H9 (cell line): ENCODE results near the gene GSKIP. TPM values are rescaled to one million over a fixed set of nuclear protein-coding genes. Genes with fewer than 3 reads are reported as not detected.

Experiments used
- DNase-seq: peaks from one replicate; pipeline ENCODE4 v3.0.0-alpha.2; 2017
- H2AFZ ChIP-seq: one replicate; pipeline ENCODE4 v1.6.1; 2013; ENCODE audit warnings: mild to moderate bottlenecking, low read length, control low read depth, moderate library complexity
- H2AK5ac ChIP-seq: 2 replicates; pipeline ENCODE4 v1.6.1; 2013; ENCODE audit warnings: low read length, control low read depth, mixed read lengths; ENCODE audit not compliant: insufficient read length
- H2BK120ac ChIP-seq: one replicate; pipeline ENCODE4 v1.6.1; 2013; ENCODE audit warnings: low read depth, mild to moderate bottlenecking, low read length, control low read depth, inconsistent platforms; ENCODE audit not compliant: poor library complexity, severe bottlenecking
- H2BK12ac ChIP-seq: 2 replicates; pipeline ENCODE4 v1.6.1; 2013; ENCODE audit warnings: low read length, control low read depth, mixed read lengths, low read depth; ENCODE audit not compliant: insufficient read length
- H2BK15ac ChIP-seq: 2 replicates; pipeline ENCODE4 v1.6.1; 2013; ENCODE audit warnings: low read depth, low read length, control low read depth
- H2BK20ac ChIP-seq: one replicate; pipeline ENCODE4 v1.6.1; 2013; ENCODE audit warnings: low read depth, mild to moderate bottlenecking, low read length, control low read depth, inconsistent platforms; ENCODE audit not compliant: poor library complexity, severe bottlenecking
- H2BK5ac ChIP-seq: 2 replicates; pipeline ENCODE4 v1.6.1; 2013; ENCODE audit warnings: low read length, control low read depth, mixed read lengths; ENCODE audit not compliant: insufficient read length
- H3K14ac ChIP-seq: 2 replicates; pipeline ENCODE4 v1.6.1; 2013; ENCODE audit warnings: low read length, control low read depth; ENCODE audit not compliant: insufficient read depth
- H3K18ac ChIP-seq: 2 replicates; pipeline ENCODE4 v1.6.1; 2013; ENCODE audit warnings: low read depth, mild to moderate bottlenecking, mixed read lengths, low read length, control low read depth; ENCODE audit not compliant: insufficient read length
- H3K23ac ChIP-seq: 2 replicates; pipeline ENCODE4 v1.6.1; 2013; ENCODE audit warnings: low read length, control low read depth, mixed read lengths, low read depth; ENCODE audit not compliant: insufficient read length
- H3K23me2 ChIP-seq: 2 replicates; pipeline ENCODE4 v1.6.1; 2013; ENCODE audit warnings: low read depth, mild to moderate bottlenecking, mixed read lengths, low read length, control low read depth; ENCODE audit not compliant: insufficient read length, poor library complexity, severe bottlenecking
- H3K27ac ChIP-seq: 2 replicates; pipeline ENCODE4 v1.5.1; 2013; ENCODE audit warnings: low read length, control low read depth, mixed read lengths, low read depth; ENCODE audit not compliant: insufficient read length
- H3K27me3 ChIP-seq: 2 replicates; pipeline ENCODE4 v1.6.1; 2013; ENCODE audit warnings: low read length, control low read depth, inconsistent platforms; ENCODE audit not compliant: insufficient read depth
- H3K4ac ChIP-seq: 2 replicates; pipeline ENCODE4 v1.6.1; 2013; ENCODE audit warnings: low read depth, mild to moderate bottlenecking, control low read depth, inconsistent platforms, low read length, moderate library complexity
- H3K4me1 ChIP-seq: 2 replicates; pipeline ENCODE4 v1.6.1; 2013; ENCODE audit warnings: low read length, control low read depth, inconsistent platforms; ENCODE audit not compliant: insufficient read depth
- H3K4me2 ChIP-seq: 2 replicates; pipeline ENCODE4 v1.6.1; 2013; ENCODE audit warnings: low read length, control low read depth, mixed read lengths; ENCODE audit not compliant: insufficient read length, insufficient read depth
- H3K56ac ChIP-seq: 2 replicates; pipeline ENCODE4 v1.6.1; 2013; ENCODE audit warnings: low read depth, mild to moderate bottlenecking, mixed read lengths, low read length, control low read depth; ENCODE audit not compliant: insufficient read length
- H3K79me1 ChIP-seq: 2 replicates; pipeline ENCODE4 v1.6.1; 2013; ENCODE audit warnings: low read depth, mild to moderate bottlenecking, moderate library complexity, low read length, control low read depth, inconsistent platforms; ENCODE audit not compliant: insufficient read depth, poor library complexity, severe bottlenecking
- H3K79me2 ChIP-seq: 2 replicates; pipeline ENCODE4 v1.6.1; 2013; ENCODE audit warnings: low read length, control low read depth, inconsistent platforms; ENCODE audit not compliant: insufficient read depth
- H3K9ac ChIP-seq: 2 replicates; pipeline ENCODE4 v1.6.1; 2013; ENCODE audit warnings: low read length, control low read depth, mixed read lengths; ENCODE audit not compliant: insufficient read length; ENCODE audit errors: extremely low read depth
- H3K9me3 ChIP-seq: one replicate; pipeline ENCODE4 v1.6.1; 2013; ENCODE audit warnings: low read depth, low read length, inconsistent platforms; ENCODE audit not compliant: control insufficient read depth
- H3T11ph ChIP-seq: one replicate; pipeline ENCODE4 v1.6.1; 2013; ENCODE audit warnings: mild to moderate bottlenecking, low read length, control low read depth, inconsistent platforms
- H4K20me1 ChIP-seq: one replicate; pipeline ENCODE4 v1.6.1; 2013; ENCODE audit not compliant: control insufficient read depth, insufficient read length, insufficient read depth
- H4K5ac ChIP-seq: 2 replicates; pipeline ENCODE4 v1.6.1; 2013; ENCODE audit warnings: low read depth, mild to moderate bottlenecking, mixed read lengths, low read length, control low read depth; ENCODE audit not compliant: insufficient read length
- H4K8ac ChIP-seq: replicated peaks from 2 replicates; pipeline ENCODE4 v1.6.1; 2013; ENCODE audit warnings: low read length, control low read depth, mixed read lengths, low read depth; ENCODE audit not compliant: insufficient read length
- H4K91ac ChIP-seq: 2 replicates; pipeline ENCODE4 v1.6.1; 2013; ENCODE audit warnings: low read depth, mild to moderate bottlenecking, moderate library complexity, mixed read lengths, low read length, control low read depth; ENCODE audit not compliant: insufficient read length
- H3K27ac Mint-ChIP-seq, 3 experiments: 2 replicates in 2 of 3; 3 replicates in 1 of 3; pipeline ENCODE4 v1.8.0; 2020 to 2021; ENCODE audit warnings: mixed read lengths in 3 of 3, mild to moderate bottlenecking in 1 of 3, moderate library complexity in 1 of 3
- H3K27me3 Mint-ChIP-seq: 2 replicates; pipeline ENCODE4 v1.8.0; 2021; ENCODE audit warnings: low read depth, mild to moderate bottlenecking, moderate library complexity, mixed read lengths
- H3K36me3 Mint-ChIP-seq, 3 experiments: 2 replicates in 2 of 3; 3 replicates in 1 of 3; pipeline ENCODE4 v1.8.0; 2020 to 2021; ENCODE audit warnings: low read depth in 3 of 3, mixed read lengths in 3 of 3; ENCODE audit not compliant: insufficient read depth in 1 of 3
- H3K4me1 Mint-ChIP-seq, 2 experiments: 2 replicates each; pipeline ENCODE4 v1.8.0; 2020; ENCODE audit warnings: mixed read lengths in 2 of 2
- H3K4me3 Mint-ChIP-seq, 2 experiments: 2 replicates in 1 of 2; 3 replicates in 1 of 2; pipeline ENCODE4 v1.8.0; 2020 to 2021; ENCODE audit warnings: mild to moderate bottlenecking in 2 of 2, mixed read lengths in 2 of 2, moderate library complexity in 1 of 2
- H3K9me3 Mint-ChIP-seq, 2 experiments: 2 replicates in 1 of 2; 3 replicates in 1 of 2; pipeline ENCODE4 v1.8.0; 2020; ENCODE audit warnings: mild to moderate bottlenecking in 2 of 2, mixed read lengths in 2 of 2, moderate library complexity in 1 of 2
- WGBS: extraction: QIAGEN DNeasy Blood & Tissue Kit; methylation state at CpG from one replicate; pipeline ENCODE4 v1.1.7; 2013; ENCODE audit warnings: missing lambda C conversion rate, low lambda C conversion rate, mixed read lengths; ENCODE audit not compliant: insufficient read length; ENCODE audit errors: extremely low coverage; 5-methylcytosine and 5-hydroxymethylcytosine counted together
- total RNA-seq: library from RNA; stranded (reverse); gene quantifications from 2 replicates; pipeline ENCODE4 v1.2.1, GENCODE V29; 2021
- TF ChIP-seq, protein P1 (sequence below): fragments of 200-600 bp; sonication (generic); conservative IDR thresholded peaks from 3 replicates; pipeline ENCODE4 v1.8.0; 2021; ENCODE audit warnings: antibody characterized with exemption, mild to moderate bottlenecking

Gene GSKIP
- total RNA-seq, 1 experiment from 2014 or later: 28.6 TPM

- H2BK15ac ChIP-seq: no peak overlapping the region
- no peaks in the 10 kb centered on the region for H3K23me2 ChIP-seq
- peak overlapping the region in 1 of 3 experiments; percentile 79; a peak in 3 of 7 replicates for H3K27ac Mint-ChIP-seq
- no peak overlapping the region for H3T11ph ChIP-seq
- H2AFZ ChIP-seq: no peak overlapping the region
- H3K18ac ChIP-seq: no peak overlapping the region
- peaks cover 8 to 16% of the 10 kb centered on the region in 2 experiments for H3K4me1 Mint-ChIP-seq
- TF ChIP-seq, protein P1, sequence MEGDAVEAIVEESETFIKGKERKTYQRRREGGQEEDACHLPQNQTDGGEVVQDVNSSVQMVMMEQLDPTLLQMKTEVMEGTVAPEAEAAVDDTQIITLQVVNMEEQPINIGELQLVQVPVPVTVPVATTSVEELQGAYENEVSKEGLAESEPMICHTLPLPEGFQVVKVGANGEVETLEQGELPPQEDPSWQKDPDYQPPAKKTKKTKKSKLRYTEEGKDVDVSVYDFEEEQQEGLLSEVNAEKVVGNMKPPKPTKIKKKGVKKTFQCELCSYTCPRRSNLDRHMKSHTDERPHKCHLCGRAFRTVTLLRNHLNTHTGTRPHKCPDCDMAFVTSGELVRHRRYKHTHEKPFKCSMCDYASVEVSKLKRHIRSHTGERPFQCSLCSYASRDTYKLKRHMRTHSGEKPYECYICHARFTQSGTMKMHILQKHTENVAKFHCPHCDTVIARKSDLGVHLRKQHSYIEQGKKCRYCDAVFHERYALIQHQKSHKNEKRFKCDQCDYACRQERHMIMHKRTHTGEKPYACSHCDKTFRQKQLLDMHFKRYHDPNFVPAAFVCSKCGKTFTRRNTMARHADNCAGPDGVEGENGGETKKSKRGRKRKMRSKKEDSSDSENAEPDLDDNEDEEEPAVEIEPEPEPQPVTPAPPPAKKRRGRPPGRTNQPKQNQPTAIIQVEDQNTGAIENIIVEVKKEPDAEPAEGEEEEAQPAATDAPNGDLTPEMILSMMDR: no peak
- H3K79me1 ChIP-seq: no peaks in the 10 kb centered on the region
- no peak overlapping the region for H3K56ac ChIP-seq
- H4K91ac ChIP-seq: no peak overlapping the region
- no peaks in the 10 kb centered on the region for H3K9me3 Mint-ChIP-seq
- no peak overlapping the region for H3K14ac ChIP-seq
- no peak overlapping the region for H2BK5ac ChIP-seq
- H3K27me3 Mint-ChIP-seq: no peaks in the 10 kb centered on the region
- H3K79me2 ChIP-seq: no peaks in the 10 kb centered on the region
- H3K4me2 ChIP-seq: no peak overlapping the region
- H3K9ac ChIP-seq: no peak overlapping the region
- H3K9me3 ChIP-seq: no peaks in the 10 kb centered on the region
- no peak overlapping the region for H3K4me3 Mint-ChIP-seq
- H3K23ac ChIP-seq: no peak overlapping the region
- DNase-seq: no peak
- H4K5ac ChIP-seq: no peak overlapping the region
- no peaks in the 10 kb centered on the region for H3K4me1 ChIP-seq
- no peaks in the 10 kb centered on the region for H3K27me3 ChIP-seq
- H4K8ac ChIP-seq: no peak overlapping the region
- H2BK20ac ChIP-seq: no peak overlapping the region
- H3K27ac ChIP-seq: no peak overlapping the region
- H3K4ac ChIP-seq: no peak overlapping the region
- H2BK12ac ChIP-seq: no peak overlapping the region
- no peaks in the 10 kb centered on the region for H4K20me1 ChIP-seq
- H3K36me3 Mint-ChIP-seq: no peaks in the 10 kb centered on the region
- H2BK120ac ChIP-seq: no peak overlapping the region
- no CpG with 5 or more reads among the region's 6 CpGs for WGBS
- H2AK5ac ChIP-seq: no peak overlapping the region
These were observed 57.9 kb downstream of the GSKIP start for GRCh38 chr14:96421236-96421635.
